ENCODE results near the gene PTPRH. TPM values are rescaled to one million over a fixed set of nuclear protein-coding genes. Genes with fewer than 3 reads are reported as not detected.

The PTPRH gene
- total and polyA plus RNA-seq, 7 experiments from 2014 or later: 0.56 TPM; not detected in 6

- Mint-ChIP-seq H3K4me3 (no peak overlapping the region), H3K27me3 (no peaks in the 10 kb centered on the region), H3K36me3 (peaks cover 4 to 45% (median 16%) of the 10 kb centered on the region in 5 donors), H3K27ac (no peak overlapping the region), H3K4me1 (peaks cover 0 to 8% (median 3%) of the 10 kb centered on the region in 7 donors), H3K9me3 (peaks cover 0 to 1% (median 0%) of the 10 kb centered on the region in 11 donors)
- DNase-seq (no peak), ATAC-seq (no peak)
- Histone ChIP-seq H3K9me3 (ENCODE audit: control insufficient read depth in 2 of 3, low read length in 3 of 3) (no peaks in the 10 kb centered on the region), H3K4me3 (ENCODE audit: low read length) (no peak overlapping the region), H3K27ac (ENCODE audit: low read depth, low read length) (no peak overlapping the region), H3K27me3 (ENCODE audit: control insufficient read depth in 2 of 2, insufficient read depth in 2 of 2, low read length in 2 of 2) (no peaks in the 10 kb centered on the region), H3K4me1 (ENCODE audit: control insufficient read depth in 2 of 2, insufficient read depth in 2 of 2, low read length in 2 of 2) (no peaks in the 10 kb centered on the region), H3K36me3 (ENCODE audit: control insufficient read depth in 2 of 3, insufficient read depth in 3 of 3, low read length in 3 of 3) (peaks cover 36 to 99% (median 66%) of the 10 kb centered on the region in 3 experiments)
- intact Hi-C loops (cut with micrococcal nuclease): no loop called here
- ChIA-PET CTCF (no interaction called here), POLR2A (interaction anchor here (1.0 to 1.8 kb wide), 3 partner anchors 13 to 18 kb away, joined by 4 to 5 read pairs (median 4); no protein-coding TSS in a partner anchor)
These were observed 32.0 kb upstream of the PTPRH start for GRCh38 chr19:55241143-55241934.

DNA sequence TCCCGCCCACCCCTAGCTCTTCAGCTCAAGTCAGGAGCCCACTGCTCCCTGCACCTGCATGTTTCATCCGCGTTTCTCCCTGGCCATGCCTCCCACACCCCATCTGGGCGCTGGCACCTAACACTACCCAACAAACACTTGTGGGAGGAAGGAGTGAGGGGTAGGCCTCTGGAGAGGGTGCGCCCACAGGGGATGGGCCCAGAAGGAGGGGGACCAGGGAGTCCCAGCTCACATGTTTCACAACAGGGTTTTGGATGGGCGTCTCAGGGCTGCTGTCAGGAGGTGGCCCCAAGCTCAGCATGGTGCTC lies 31.4 kb upstream of the PTPRH start:
- ATAC-seq (no peak), DNase-seq (no peak)
- no peaks in the 10 kb centered on the region for H3K4me1 ChIP-seq (ENCODE audit: control insufficient read depth in 2 of 2, insufficient read depth in 2 of 2, low read length in 2 of 2)
- Mint-ChIP-seq H3K9me3 (no peaks in the 10 kb centered on the region), H3K27me3 (no peaks in the 10 kb centered on the region), H3K36me3 (peaks cover 4 to 51% (median 16%) of the 10 kb centered on the region in 5 donors), H3K4me3 (no peak overlapping the region), H3K4me1 (peaks cover 0 to 8% (median 3%) of the 10 kb centered on the region in 7 donors), H3K27ac (no peak overlapping the region)
- intact Hi-C loops (cut with micrococcal nuclease): no loop called here
- H3K27me3 ChIP-seq (ENCODE audit: control insufficient read depth in 2 of 2, insufficient read depth in 2 of 2, low read length in 2 of 2): no peaks in the 10 kb centered on the region
- ChIA-PET CTCF (no interaction called here), POLR2A (interaction anchor here (1.0 to 1.8 kb wide), 3 partner anchors 14 to 19 kb away, joined by 4 to 5 read pairs (median 4); no protein-coding TSS in a partner anchor)
- no peak overlapping the region for H3K4me3 ChIP-seq (ENCODE audit: low read length)
- H3K36me3 ChIP-seq (ENCODE audit: control insufficient read depth in 2 of 3, insufficient read depth in 3 of 3, low read length in 3 of 3): peaks cover 33 to 99% (median 67%) of the 10 kb centered on the region in 3 experiments
- H3K9me3 ChIP-seq (ENCODE audit: control insufficient read depth in 2 of 3, low read length in 3 of 3): no peaks in the 10 kb centered on the region
- H3K27ac ChIP-seq (ENCODE audit: low read depth, low read length): no peak overlapping the region

DNA sequence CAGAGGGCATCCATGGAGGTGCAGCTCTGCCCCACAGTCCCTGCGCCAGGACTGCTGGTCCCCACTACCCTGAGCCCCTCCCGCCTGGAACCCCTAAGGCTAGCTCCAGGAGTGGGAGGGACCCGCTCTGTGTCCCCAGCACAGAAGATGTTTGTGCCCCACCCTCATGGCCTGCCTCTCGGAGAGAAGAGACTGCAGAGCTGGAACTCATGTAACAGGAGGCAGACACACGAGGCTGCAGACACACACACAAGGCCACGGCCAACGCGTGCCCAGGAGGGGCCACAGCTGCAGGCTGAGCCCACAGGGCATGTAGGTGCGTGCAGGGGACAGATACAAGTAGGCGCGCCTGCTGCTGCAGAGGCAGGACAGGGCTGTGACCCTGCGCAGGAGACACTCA lies 29.7 kb upstream of the PTPRH start:
- no peaks in the 10 kb centered on the region for H3K4me1 ChIP-seq (ENCODE audit: control insufficient read depth in 2 of 2, insufficient read depth in 2 of 2, low read length in 2 of 2)
- Mint-ChIP-seq H3K27ac (no peak overlapping the region), H3K9me3 (no peaks in the 10 kb centered on the region), H3K36me3 (peaks cover 4 to 56% (median 28%) of the 10 kb centered on the region in 5 donors), H3K27me3 (no peaks in the 10 kb centered on the region), H3K4me3 (no peak overlapping the region), H3K4me1 (peaks cover 0 to 10% (median 4%) of the 10 kb centered on the region in 7 donors)
- no peak for DNase-seq
- intact Hi-C loops (cut with micrococcal nuclease): no loop called here
- peaks cover 33 to 97% (median 60%) of the 10 kb centered on the region in 3 experiments for H3K36me3 ChIP-seq (ENCODE audit: control insufficient read depth in 2 of 3, insufficient read depth in 3 of 3, low read length in 3 of 3)
- no peak for ATAC-seq
- ChIA-PET POLR2A (no interaction called here), CTCF (no interaction called here)
- H3K9me3 ChIP-seq (ENCODE audit: control insufficient read depth in 2 of 3, low read length in 3 of 3): no peaks in the 10 kb centered on the region
- no peaks in the 10 kb centered on the region for H3K27me3 ChIP-seq (ENCODE audit: control insufficient read depth in 2 of 2, insufficient read depth in 2 of 2, low read length in 2 of 2)
- H3K27ac ChIP-seq (ENCODE audit: low read depth, low read length): no peak overlapping the region
- H3K4me3 ChIP-seq (ENCODE audit: low read length): no peak overlapping the region

- POLR2A ChIA-PET: interaction anchor here (0.5 to 0.8 kb wide), 3 partner anchors 16 to 164 kb away, joined by 3 read pairs; no protein-coding TSS in a partner anchor
- H3K4me3 Mint-ChIP-seq: no peak overlapping the region
- DNase-seq (no peak), ATAC-seq (no peak)
- no peaks in the 10 kb centered on the region for H3K4me1 ChIP-seq (ENCODE audit: control insufficient read depth in 2 of 2, insufficient read depth in 2 of 2, low read length in 2 of 2)
- CTCF ChIA-PET: no interaction called here
- H3K36me3 ChIP-seq (ENCODE audit: control insufficient read depth in 2 of 3, insufficient read depth in 3 of 3, low read length in 3 of 3): peaks cover 41 to 97% (median 59%) of the 10 kb centered on the region in 3 experiments
- H3K9me3 ChIP-seq (ENCODE audit: control insufficient read depth in 2 of 3, low read length in 3 of 3): no peaks in the 10 kb centered on the region
- H3K27ac ChIP-seq (ENCODE audit: low read depth, low read length): no peak overlapping the region
- no peaks in the 10 kb centered on the region for H3K9me3 Mint-ChIP-seq
- H3K27me3 Mint-ChIP-seq: no peaks in the 10 kb centered on the region
- peaks cover 4 to 54% (median 31%) of the 10 kb centered on the region in 5 donors for H3K36me3 Mint-ChIP-seq
- H3K4me3 ChIP-seq (ENCODE audit: low read length): no peak overlapping the region
- no peak overlapping the region for H3K27ac Mint-ChIP-seq
- peaks cover 0 to 9% (median 5%) of the 10 kb centered on the region in 7 donors for H3K4me1 Mint-ChIP-seq
- no peaks in the 10 kb centered on the region for H3K27me3 ChIP-seq (ENCODE audit: control insufficient read depth in 2 of 2, insufficient read depth in 2 of 2, low read length in 2 of 2)
- intact Hi-C loops (cut with micrococcal nuclease): no loop called here
These were observed 28.7 kb upstream of the PTPRH start for GRCh38 chr19:55238030-55238429.

GRCh38 chr19:55232986-55233385 lies 23.7 kb upstream of the PTPRH start:
- intact Hi-C loops (cut with micrococcal nuclease): no loop called here
- ATAC-seq: no peak
- no peaks in the 10 kb centered on the region for H3K27me3 Mint-ChIP-seq
- peaks cover 0 to 9% (median 2%) of the 10 kb centered on the region in 7 donors for H3K4me1 Mint-ChIP-seq
- H3K4me3 Mint-ChIP-seq: no peak overlapping the region
- CTCF ChIA-PET: no interaction called here
- H3K9me3 ChIP-seq (ENCODE audit: control insufficient read depth in 2 of 3, low read length in 3 of 3): no peaks in the 10 kb centered on the region
- H3K36me3 ChIP-seq (ENCODE audit: control insufficient read depth in 2 of 3, insufficient read depth in 3 of 3, low read length in 3 of 3): peaks cover 43 to 96% (median 55%) of the 10 kb centered on the region in 3 experiments
- no peaks in the 10 kb centered on the region for H3K27me3 ChIP-seq (ENCODE audit: control insufficient read depth in 2 of 2, insufficient read depth in 2 of 2, low read length in 2 of 2)
- no peak overlapping the region for H3K27ac ChIP-seq (ENCODE audit: low read depth, low read length)
- no peaks in the 10 kb centered on the region for H3K9me3 Mint-ChIP-seq
- POLR2A ChIA-PET: interaction anchor here (0.5 kb wide), 1 partner anchor 34 kb away, joined by 4 read pairs; no protein-coding TSS in a partner anchor
- H3K4me1 ChIP-seq (ENCODE audit: control insufficient read depth in 2 of 2, insufficient read depth in 2 of 2, low read length in 2 of 2): no peaks in the 10 kb centered on the region
- no peak overlapping the region for H3K4me3 ChIP-seq (ENCODE audit: low read length)
- H3K27ac Mint-ChIP-seq: peak overlapping the region in 1 of 9 donors; percentile 31
- no peak for DNase-seq
- peaks cover 0 to 53% (median 32%) of the 10 kb centered on the region in 5 donors for H3K36me3 Mint-ChIP-seq

GRCh38 chr19:55232286-55232602 lies 22.9 kb upstream of the PTPRH start:
- Mint-ChIP-seq H3K4me1 (peaks cover 0 to 9% (median 2%) of the 10 kb centered on the region in 7 donors), H3K27me3 (no peaks in the 10 kb centered on the region), H3K36me3 (peaks cover 0 to 48% (median 28%) of the 10 kb centered on the region in 5 donors), H3K9me3 (no peaks in the 10 kb centered on the region), H3K27ac (peak overlapping the region in 1 of 9 donors; percentile 0), H3K4me3 (no peak overlapping the region)
- H3K4me3 ChIP-seq (ENCODE audit: low read length): no peak overlapping the region
- DNase-seq (no peak), ATAC-seq (no peak)
- peaks cover 35 to 96% (median 50%) of the 10 kb centered on the region in 3 experiments for H3K36me3 ChIP-seq (ENCODE audit: control insufficient read depth in 2 of 3, insufficient read depth in 3 of 3, low read length in 3 of 3)
- no peak overlapping the region for H3K27ac ChIP-seq (ENCODE audit: low read depth, low read length)
- ChIA-PET POLR2A (interaction anchor here (0.6 kb wide), 1 partner anchor 22 kb away, joined by 3 read pairs; no protein-coding TSS in a partner anchor), CTCF (interaction anchor here (0.9 kb wide), 1 partner anchor 63 kb away, joined by 4 read pairs; no protein-coding TSS in a partner anchor)
- H3K27me3 ChIP-seq (ENCODE audit: control insufficient read depth in 2 of 2, insufficient read depth in 2 of 2, low read length in 2 of 2): no peaks in the 10 kb centered on the region
- intact Hi-C loops (cut with micrococcal nuclease): no loop called here
- H3K9me3 ChIP-seq (ENCODE audit: control insufficient read depth in 2 of 3, low read length in 3 of 3): no peaks in the 10 kb centered on the region
- H3K4me1 ChIP-seq (ENCODE audit: control insufficient read depth in 2 of 2, insufficient read depth in 2 of 2, low read length in 2 of 2): no peaks in the 10 kb centered on the region

Data from naive thymus-derived CD4-positive, alpha-beta T cell (primary cell).